Stimulated activated CD4-positive, alpha-beta T cell treated with anti-CD3 and anti-CD28 coated beads, Interleukin-15, amount 100 ng/mL, for 1 hour (primary cell): ENCODE results near the gene PAGR1.
"Not testable (repeated sequence)": the region's sequence is repeated elsewhere in the genome, so short reads cannot be mapped to it uniquely, and the experiment has no call there.

ENCODE experiments used
- DNase-seq, 2 donors: peaks; one replicate each; pipeline ENCODE4 v3.0.0-alpha.2; 2020; ENCODE audit warnings: low read depth in 1 of 2, low spot score in 1 of 2

The PAGR1 gene

DNA sequence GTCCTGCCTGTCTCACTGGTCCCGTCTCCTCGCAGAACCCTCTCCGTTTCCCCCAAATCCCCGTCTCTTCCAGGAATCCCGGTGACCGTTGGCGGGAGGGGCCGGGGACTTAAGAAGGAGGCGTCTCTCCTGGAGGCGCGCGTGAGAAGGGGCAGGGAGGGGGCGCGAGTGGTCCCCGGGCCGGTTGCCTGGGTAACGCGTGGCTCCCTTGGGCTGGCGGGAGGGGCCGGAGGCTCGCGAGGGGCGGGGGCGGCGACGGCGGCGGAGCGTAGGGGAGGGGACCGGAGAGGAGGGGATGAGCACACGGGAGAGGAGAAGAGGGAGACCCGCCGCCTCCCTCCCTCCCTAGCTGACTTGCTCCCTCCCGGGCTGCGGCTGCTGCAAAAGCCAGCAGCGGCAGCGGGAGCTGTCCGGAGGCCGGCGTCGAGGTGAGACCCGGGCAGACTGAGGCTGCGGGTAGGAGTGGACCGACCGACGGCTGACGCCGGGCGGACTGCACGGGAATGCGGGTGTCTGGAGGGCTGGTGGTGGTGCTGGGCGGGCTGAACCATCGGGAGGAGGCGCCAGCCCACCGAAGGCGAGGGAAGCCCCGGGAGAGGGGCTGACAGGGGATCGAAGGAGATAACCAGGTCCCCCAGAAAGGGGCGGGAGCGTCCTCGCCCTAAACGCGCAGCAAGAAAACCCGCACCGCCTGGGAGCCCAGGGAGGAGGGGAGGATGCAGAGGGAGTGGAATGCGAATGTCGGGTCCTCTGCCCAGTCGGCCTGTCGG is 3.9 kb upstream of the PAGR1 start, which contains the start of gene PRRT2:
Gene PRRT2, plus strand, starts transcription at position 298 of the 770 bp plus-strand sequence. CDS start 862 bp downstream, outside the sequence.
- DNase-seq = peak in 1 of 2 donors; percentile 40

DNA sequence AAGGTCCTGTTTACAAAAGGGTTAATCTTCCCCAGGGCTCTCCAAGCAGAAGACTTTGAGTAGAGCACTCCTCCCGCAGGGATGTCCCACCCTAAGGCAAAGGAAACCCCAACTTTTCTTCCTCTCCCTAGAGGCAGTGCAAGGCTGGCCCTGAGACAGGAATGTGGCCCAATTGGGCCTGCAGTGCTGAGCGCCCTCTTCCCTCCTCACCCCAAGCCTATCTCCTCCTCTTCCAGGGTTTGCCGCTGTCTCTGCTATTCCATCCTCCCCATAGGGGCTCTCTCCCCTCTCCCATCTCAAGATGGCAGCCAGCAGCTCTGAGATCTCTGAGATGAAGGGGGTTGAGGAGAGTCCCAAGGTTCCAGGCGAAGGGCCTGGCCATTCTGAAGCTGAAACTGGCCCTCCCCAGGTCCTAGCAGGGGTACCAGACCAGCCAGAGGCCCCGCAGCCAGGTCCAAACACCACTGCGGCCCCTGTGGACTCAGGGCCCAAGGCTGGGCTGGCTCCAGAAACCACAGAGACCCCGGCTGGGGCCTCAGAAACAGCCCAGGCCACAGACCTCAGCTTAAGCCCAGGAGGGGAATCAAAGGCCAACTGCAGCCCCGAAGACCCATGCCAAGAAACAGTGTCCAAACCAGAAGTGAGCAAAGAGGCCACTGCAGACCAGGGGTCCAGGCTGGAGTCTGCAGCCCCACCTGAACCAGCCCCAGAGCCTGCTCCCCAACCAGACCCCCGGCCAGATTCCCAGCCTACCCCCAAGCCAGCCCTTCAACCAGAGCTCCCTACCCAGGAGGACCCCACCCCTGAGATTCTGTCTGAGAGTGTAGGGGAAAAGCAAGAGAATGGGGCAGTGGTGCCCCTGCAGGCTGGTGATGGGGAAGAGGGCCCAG is 3.0 kb upstream of the PAGR1 start:
- no peak for DNase-seq

DNA sequence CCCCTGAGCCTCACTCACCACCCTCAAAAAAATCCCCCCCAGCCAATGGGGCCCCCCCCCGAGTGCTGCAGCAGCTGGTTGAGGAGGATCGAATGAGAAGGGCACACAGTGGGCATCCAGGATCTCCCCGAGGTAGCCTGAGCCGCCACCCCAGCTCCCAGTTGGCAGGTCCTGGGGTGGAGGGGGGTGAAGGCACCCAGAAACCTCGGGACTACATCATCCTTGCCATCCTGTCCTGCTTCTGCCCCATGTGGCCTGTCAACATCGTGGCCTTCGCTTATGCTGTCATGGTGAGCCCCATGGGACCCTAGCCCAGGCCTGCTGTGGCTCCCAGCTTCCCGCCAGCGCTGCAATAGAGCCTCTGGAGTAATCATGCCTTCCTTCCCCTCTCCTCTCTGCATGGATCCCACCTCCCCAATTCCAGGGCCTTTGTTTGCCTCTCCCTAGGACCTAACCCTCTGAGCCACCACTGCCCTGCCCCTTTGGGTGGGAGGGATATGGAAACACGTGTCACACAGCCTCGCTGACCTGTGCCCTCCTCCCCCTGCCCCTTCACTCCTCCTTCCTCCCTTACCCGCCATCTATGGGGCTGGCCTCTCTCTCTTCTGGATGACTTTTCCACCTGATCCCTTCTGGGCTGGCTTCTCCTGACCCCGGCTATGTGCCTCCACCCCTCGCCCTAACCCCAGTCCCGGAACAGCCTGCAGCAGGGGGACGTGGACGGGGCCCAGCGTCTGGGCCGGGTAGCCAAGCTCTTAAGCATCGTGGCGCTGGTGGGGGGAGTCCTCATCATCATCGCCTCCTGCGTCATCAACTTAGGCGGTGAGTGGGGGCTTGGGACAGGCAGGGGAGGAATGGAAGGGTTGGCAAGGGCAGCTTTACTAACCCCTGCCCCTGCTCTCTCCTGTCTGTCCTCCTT is 2.0 kb upstream of the PAGR1 start:
- DNase-seq = no peak

DNA sequence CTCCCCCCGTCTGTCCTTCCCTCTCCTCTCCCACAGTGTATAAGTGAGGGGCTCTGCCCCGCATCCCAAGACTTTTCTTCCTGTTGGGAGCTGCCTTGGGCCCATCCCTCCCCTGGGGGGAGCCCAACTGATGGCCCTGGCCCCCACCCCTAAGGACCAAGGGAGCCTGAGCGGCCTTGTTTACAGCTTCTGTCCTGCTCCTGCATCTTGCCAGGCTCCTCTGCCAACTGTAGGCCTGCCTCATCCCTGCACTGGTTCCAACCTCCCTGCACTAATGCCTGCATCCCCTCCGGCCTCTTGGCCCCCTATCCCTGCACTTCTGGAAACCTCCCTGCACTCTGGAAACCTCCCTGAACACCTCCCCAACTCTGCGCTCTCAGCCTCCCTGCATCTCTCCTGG is 1.4 kb upstream of the PAGR1 start:
- DNase-seq = no peak

DNA sequence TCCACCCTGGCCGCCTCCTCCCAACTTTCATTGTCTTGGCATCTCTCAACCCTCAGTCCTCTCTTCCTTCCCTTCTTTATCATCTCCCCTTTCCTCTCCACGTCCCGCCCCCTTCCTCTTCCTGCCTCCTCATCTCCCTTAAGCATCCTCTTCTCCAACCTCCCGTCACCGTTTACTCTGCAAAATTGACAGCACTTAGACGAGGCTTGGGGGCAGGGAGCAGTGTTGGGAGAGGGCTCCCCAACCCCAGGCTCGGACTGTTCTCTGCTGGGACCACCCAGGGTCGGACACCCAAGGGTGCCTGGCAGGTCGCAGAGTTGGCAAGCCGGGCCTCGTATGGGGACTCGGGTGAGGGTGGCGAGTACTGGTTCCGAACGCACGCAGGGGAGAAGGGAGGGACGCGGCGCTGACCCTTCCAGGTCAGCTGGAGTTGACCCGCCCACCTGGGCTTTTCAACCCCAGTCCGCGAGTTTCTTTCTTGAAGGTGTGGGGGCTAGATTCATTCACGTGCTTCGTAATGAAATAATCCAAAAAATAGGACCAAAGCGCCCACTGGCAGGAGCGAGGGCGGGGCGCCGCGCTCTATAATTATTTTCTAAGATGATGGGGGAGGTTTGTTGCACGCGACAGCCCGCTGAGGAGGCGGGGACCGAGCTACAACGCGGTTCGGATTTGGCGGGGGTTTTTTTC is 775 bp upstream of the PAGR1 start:
- peak in 1 of 2 donors; percentile 42 for DNase-seq

DNA sequence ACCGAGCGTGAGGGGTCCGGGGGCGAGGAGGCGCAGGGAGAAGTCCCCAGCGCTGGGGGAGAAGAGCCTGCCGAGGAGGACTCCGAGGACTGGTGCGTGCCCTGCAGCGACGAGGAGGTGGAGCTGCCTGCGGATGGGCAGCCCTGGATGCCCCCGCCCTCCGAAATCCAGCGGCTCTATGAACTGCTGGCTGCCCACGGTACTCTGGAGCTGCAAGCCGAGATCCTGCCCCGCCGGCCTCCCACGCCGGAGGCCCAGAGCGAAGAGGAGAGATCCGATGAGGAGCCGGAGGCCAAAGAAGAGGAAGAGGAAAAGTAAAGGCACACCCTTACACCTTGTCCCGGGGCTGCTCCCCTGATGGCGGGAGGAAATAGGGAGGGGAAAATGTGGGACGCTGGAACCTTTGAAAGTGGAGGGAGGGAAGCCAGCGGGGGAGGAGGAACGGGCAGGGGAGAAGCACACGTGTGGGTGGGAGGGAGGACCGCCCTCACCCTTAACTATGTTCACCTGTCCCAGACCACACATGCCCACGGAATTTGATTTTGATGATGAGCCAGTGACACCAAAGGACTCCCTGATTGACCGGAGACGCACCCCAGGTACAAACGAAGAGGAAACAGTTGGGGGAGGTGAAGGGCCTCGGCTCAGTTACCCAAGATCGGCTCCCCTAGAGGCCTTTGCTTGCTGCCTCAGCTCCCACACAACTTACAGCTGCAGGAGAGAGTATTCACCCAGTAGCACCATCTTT is 916 bp downstream of the PAGR1 start:
- peak in 1 of 2 donors; percentile 40 for DNase-seq

DNA sequence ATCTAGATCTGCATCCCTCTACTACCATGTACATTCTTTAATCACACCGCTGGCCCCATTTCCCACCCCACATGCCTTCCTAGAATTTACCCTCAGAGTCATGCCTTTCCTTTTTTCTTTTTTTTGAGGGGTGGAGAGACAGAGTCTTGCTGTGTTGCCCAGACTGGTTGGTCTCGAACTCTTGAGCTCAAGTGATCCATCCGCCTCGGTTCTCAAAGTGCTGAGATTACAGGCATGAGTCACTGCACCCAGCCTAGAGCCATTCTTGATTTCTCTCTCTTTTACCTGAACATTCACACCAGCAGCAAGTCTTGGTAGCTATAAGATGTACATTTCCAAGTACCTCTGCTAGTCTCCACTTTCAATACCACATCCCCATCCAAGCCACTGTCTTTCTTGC is 2.1 kb downstream of the PAGR1 start:
- no peak for DNase-seq

DNA sequence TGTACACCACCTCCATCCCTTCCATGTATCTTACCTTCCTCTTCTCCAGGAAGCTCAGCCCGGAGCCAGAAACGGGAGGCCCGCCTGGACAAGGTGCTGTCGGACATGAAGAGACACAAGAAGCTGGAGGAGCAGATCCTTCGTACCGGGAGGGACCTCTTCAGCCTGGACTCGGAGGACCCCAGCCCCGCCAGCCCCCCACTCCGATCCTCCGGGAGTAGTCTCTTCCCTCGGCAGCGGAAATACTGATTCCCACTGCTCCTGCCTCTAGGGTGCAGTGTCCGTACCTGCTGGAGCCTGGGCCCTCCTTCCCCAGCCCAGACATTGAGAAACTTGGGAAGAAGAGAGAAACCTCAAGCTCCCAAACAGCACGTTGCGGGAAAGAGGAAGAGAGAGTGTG is 3.6 kb downstream of the PAGR1 start:
- DNase-seq = no peak

DNA sequence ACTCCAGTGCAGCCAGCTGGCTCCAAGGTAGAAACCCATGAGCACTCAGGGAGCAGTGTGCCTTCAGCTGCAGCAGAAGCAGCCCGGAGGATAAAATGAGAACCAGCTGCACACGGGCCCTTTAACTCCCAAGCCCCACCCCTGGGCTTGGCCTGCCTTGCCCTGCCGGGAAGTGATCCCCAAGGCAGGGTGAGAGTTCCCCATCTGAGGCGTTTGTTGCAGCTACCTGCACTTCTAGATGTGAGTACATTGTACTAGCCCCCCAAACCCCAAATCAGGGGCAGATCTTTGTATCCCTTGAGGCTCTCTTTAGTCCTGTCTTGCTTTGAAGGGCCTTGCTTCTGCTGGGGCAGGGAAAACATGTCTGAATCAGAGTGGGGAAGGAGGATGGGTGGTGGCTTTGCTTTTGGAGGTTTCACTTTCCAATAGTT is 4.3 kb downstream of the PAGR1 start, which contains the start of gene MVP:
Gene MVP, plus strand, starts transcription at position 192 of the 431 bp plus-strand sequence. CDS start 10,088 bp downstream, outside the sequence.
- DNase-seq = peak in 1 of 2 donors; percentile 39

DNA sequence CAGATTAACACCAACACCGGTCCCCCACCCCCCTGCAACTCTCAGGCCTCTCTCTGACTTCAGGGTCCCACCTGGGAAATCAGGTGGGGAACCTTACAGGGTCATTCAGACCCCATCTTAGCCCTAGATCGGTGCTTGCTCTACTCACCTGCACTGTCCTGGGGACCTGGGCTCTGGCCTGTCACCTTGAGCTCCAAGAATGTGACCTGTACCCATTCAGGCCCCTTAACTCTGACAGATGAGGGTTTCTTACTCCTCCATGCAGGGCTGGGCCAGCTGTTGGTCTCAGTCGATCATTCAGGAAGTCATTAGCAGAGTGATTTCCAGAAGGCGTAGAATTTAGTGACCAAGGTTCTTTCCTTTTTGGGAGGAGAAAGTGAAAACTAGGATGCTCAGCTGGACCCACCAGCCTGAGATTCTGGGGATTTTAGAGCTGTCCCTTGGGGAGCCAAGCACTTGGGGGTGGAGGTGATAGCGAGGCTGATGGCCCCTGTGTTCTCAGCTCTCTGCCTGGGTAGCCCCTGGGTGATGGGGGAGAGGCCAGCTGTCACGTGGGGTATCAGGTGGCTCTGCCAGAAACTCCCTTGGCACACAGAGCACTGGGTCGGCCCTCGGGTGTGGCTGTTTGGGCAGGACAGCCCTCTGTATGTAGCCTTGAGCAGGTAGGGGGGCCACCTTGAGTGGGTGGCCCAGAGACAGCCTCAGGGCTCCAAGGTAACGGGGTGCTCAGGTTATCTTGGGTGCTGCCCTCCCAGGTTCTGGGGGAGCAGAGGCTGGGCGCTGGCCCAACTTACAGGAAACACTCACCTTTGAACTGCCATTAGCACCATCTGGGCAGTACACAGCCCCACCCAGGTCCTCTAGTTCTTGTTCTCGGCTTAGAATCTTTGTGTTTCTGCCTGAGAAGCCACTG is 5.0 kb downstream of the PAGR1 start:
- no peak for DNase-seq

DNA sequence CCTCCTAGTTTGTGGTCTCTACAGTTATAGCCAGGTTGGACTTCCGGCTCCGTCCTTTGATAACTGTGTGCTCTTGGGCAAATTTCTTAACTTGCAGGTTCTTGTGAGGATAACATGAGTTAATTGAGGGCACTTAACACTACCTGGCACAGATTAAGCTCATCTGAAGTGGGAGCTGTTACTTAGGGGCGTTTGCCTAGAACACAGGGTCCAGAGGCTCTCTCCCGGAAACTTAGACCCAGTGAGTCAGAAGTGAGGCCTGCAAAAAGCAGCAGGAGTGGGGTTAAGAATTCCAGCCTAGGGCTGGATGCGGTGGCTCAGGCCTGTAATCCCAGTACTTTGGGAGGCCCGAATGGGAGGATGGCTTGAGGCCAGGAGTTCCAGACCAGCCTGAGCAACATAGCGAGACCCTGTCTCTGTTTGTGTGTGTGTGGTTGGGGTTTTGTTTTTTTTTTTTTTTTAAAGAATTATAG is 5.7 kb downstream of the PAGR1 start:
- DNase-seq = no peak

DNA sequence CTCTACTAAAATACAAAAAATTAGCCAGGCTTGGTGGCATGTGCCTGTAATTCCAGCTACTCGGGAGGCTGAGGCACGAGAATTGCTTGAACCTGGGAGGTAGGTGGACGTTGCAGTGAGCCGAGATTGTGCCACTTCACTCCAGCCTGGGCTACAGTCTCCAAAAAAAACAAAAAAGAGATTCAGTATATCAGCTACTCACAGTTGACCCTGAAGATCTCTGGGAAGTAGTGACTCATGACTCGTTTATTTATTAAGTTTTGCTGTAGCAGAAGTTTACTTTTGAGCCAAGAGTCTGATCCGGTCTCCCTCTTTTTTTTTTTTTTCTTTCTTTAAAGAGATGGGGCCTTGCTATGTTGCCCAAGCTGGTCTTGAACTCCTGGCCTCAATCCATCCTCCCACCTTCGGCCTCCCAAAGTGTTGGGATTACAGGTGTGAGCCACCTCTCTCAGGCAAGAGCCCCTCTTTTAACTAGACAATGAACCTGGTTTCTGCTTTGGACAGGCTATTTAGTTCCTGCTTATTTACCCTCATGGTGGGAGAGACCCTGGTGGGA is 8.7 kb downstream of the PAGR1 start:
- DNase-seq = no peak

DNA sequence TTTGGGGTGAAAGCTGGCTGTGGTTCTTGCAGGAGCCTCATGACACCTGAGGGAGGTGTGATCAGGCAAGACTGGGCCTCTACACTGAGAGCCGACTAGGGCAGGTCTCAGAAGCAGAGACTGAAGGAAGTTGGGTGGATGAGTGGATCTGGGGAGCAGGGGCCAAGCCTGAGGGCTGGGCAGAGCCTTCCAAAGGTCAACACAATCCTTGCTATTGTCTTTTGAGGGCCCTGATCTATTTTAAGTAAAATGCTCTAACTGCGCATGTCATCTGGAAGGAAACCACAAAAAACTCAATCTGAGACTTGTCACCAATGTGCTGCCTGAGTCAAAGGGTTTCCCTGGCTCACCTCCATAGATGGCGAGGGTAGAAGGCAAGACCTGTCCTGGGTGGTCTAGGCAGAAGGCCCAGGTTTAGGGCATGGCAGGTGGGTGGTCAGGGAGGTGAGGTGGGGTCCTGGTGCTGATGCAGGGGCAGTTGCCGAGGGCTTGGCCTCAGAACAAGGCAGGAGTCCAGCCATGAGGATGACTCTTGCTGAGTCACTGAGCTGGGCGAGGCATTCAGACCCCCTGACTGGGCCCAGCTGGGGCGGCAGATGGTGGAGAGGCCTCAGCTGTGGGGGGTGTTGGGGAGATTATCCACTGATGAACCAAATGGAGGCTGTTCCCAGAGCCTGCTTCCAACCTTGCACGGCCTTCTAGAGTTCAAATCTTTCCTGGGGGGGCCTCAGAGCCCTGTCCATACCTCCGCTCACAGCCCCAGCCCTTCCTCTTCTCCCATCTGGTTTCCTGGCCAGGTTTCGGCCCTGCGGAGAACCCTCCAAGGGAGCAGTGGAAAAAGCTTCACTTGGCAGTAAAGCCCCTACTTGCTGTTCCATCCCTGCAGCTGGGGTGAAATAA is 9.4 kb downstream of the PAGR1 start:
- no peak for DNase-seq

DNA sequence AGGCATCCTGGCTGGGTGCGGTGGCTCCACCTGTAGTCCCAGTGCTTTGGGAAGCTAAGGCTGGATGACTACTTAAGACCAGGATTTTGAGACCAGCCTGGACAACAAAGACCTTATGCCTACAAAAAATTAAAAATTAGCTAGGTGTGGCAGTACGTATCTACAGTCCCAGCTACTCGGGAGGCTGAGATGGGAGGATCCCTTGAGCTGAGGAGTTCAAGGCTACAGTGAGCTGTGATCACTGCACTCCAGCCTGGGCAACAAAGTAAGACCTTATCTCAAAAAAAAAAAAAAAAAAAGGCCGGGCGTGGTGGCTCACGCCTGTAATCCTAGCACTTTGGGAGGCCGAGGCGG is 10.4 kb downstream of the PAGR1 start:
- DNase-seq = no peak

DNA sequence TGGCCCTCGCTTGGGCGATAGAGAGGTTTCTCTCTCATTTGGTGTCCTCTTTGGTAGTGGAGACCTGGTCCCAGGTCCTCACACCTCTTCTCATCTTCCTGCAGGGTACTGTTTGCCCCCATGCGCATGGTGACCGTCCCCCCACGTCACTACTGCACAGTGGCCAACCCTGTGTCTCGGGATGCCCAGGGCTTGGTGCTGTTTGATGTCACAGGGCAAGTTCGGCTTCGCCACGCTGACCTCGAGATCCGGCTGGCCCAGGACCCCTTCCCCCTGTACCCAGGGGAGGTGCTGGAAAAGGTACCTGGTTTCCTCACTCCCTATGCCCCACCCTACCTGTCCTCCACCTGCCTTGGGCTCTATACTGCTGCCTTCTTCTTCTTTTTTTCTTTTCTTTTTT is 14.8 kb downstream of the PAGR1 start:
- no peak for DNase-seq

DNA sequence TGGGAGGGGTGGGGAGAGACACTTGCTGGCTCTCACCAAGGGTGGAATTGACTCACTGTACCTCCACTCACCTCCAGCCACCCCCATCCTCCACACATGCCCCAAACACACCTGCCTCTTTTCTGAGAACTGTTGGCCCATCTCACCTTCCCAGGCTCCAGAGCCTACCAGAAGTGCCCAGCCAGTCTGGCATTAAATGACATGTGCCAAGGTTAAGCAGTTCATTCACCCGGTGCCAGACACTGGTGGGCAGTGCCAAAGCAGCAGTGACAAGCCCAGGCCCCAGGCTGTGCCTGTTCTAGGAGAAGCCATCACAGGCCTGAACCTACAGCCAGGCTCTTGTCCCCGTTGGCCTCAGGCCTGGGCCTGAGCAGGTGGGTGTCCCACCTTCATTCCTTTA is 15.5 kb downstream of the PAGR1 start:
- DNase-seq = no peak

DNA sequence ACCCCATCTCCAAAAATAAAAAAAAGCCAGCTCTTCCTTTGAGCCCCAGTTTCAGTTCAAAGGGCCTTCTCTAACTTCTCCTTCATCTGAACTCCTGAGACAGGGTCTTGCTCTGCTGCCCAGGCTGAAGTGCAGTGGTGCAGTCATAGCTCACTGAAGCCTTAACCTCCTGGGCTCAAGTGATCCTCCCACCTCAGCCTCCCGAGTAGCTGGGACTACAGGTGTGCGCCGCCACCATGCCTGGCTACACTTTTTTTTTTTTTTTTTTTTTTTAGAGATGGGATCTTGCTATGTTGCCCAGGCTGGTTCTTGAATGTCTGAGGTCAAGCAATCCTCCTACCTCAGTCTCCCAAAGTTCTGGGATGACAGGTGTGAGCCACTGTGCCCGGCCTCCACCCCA is 17.3 kb downstream of the PAGR1 start:
- not testable (repeated sequence) for DNase-seq
